GM12878 (cell line): ENCODE data around the gene USH1C. TPM values are rescaled to one million over a fixed set of nuclear protein-coding genes. Genes with fewer than 3 reads are reported as not detected.

Experiments used
- ATAC-seq: fragments of 200-7000 bp; cut with Tn5 transposase; 3 replicates; pipeline ENCODE4 v1.9.1; 2020; ENCODE audit warnings: mild to moderate bottlenecking, moderate library complexity
- BruUV-seq: library from RNA; stranded (reverse); fragments of 400-500 nt; replicated peaks from 2 replicates; lab custom pipeline; 2021; lab: Mats Ljungman, UMichigan
- CTCF ChIA-PET: fragments of 300-600 bp; sonication (Branson Sonifier 250); formaldehyde crosslinking; extraction: SDS; loops from one replicate; lab custom pipeline; 2021; ENCODE audit warnings: inconsistent platforms; lab: Yijun Ruan, JAX
- POLR2A ChIA-PET: fragments of 350-600 bp; formaldehyde crosslinking; extraction: SDS; loops from one replicate; lab custom pipeline; 2021; ENCODE audit warnings: inconsistent platforms; lab: Charles Lee
- RAD21 ChIA-PET: fragments of 300-600 bp; sonication (Branson Sonifier 250); formaldehyde crosslinking; loops from one replicate; lab custom pipeline; 2023; ENCODE audit warnings: antibody characterized with exemption; ENCODE audit not compliant: unreplicated experiment; lab: Charles Lee
- SMC1A ChIA-PET: fragments of 300-600 bp; sonication (Branson Sonifier 250); formaldehyde crosslinking; loops from one replicate; lab custom pipeline; 2023; ENCODE audit not compliant: unreplicated experiment, uncharacterized antibody; lab: Charles Lee
- DNase-seq: peaks from one replicate; pipeline ENCODE4 v3.0.0-alpha.2; 2011; ENCODE audit warnings: low read depth, low spot score
- FAIRE-seq: peaks from 3 replicates; lab custom pipeline; 2011; peaks lifted over from hg19 to GRCh38; lab: Jason Lieb, UNC
- H2AFZ ChIP-seq: 2 replicates; pipeline ENCODE4 v1.6.0; 2011; ENCODE audit warnings: low read depth, low read length, control low read depth; ENCODE audit not compliant: control insufficient read depth
- H3K27ac ChIP-seq: 2 replicates; pipeline ENCODE4 v1.5.1; 2011; ENCODE audit warnings: control low read depth; ENCODE audit not compliant: control insufficient read depth, insufficient read depth
- H3K27me3 ChIP-seq, 2 experiments: replicated peaks in 1 of 2; 2 replicates each; pipeline versions ENCODE4 v1.6.0 to v1.6.1; 2011; ENCODE audit warnings: low read length in 1 of 2; ENCODE audit not compliant: control insufficient read depth in 2 of 2, insufficient read depth in 2 of 2
- H3K36me3 ChIP-seq, 2 experiments: 2 replicates each; pipeline ENCODE4 v1.5.1; 2011; ENCODE audit warnings: low read length in 1 of 2; ENCODE audit not compliant: control insufficient read depth in 2 of 2, insufficient read depth in 2 of 2
- H3K4me1 ChIP-seq: 2 replicates; pipeline ENCODE4 v1.6.1; 2011; ENCODE audit warnings: mild to moderate bottlenecking, low read length, moderate library complexity, mixed read lengths; ENCODE audit not compliant: control insufficient read depth, insufficient read depth
- H3K4me2 ChIP-seq: 2 replicates; pipeline ENCODE4 v1.6.0; 2011; ENCODE audit warnings: control low read depth; ENCODE audit not compliant: control insufficient read depth, insufficient read depth
- H3K4me3 ChIP-seq: fragments of 200-600 bp; sonication (generic); 2 replicates; pipeline ENCODE4 v1.5.1; 2016
- H3K79me2 ChIP-seq: 2 replicates; pipeline ENCODE4 v1.6.0; 2011; ENCODE audit warnings: low read length; ENCODE audit not compliant: control insufficient read depth, insufficient read depth
- H3K9ac ChIP-seq: 2 replicates; pipeline ENCODE4 v1.8.0; 2011; ENCODE audit warnings: low read length, control low read depth, mixed read lengths; ENCODE audit not compliant: control insufficient read depth, insufficient read depth
- H3K9me3 ChIP-seq: replicated peaks from 3 replicates; pipeline ENCODE4 v1.5.1; 2011; ENCODE audit warnings: mild to moderate bottlenecking, low read length; ENCODE audit not compliant: control insufficient read depth, insufficient read depth
- H4K20me1 ChIP-seq: 2 replicates; pipeline ENCODE4 v1.6.0; 2011; ENCODE audit not compliant: control insufficient read depth, insufficient read depth
- BACH1 ChIP-seq: fragments of 450-650 bp; IDR thresholded peaks from 2 replicates; pipeline ENCODE4 v1.6.1; 2017; ENCODE audit warnings: mild to moderate bottlenecking, borderline replicate concordance
- BHLHE40 ChIP-seq, 2 experiments: fragments of 450-650 bp in 1 of 2; IDR thresholded peaks; 2 replicates each; pipeline ENCODE4 v1.6.1; 2011 to 2017; ENCODE audit warnings: low read depth in 2 of 2, borderline replicate concordance in 1 of 2, improper control_type of control experiment in 1 of 2, low read length in 1 of 2, mild to moderate bottlenecking in 1 of 2
- CBX5 ChIP-seq: sonication (generic); IDR thresholded peaks from 2 replicates; pipeline ENCODE4 v1.6.1; 2016; ENCODE audit warnings: low read depth, moderate library complexity, mild to moderate bottlenecking, inconsistent platforms
- JUND ChIP-seq: IDR thresholded peaks from 2 replicates; pipeline ENCODE4 v1.6.1; 2012; ENCODE audit warnings: low read depth, mild to moderate bottlenecking, low read length, improper control_type of control experiment, moderate library complexity
- MEF2A ChIP-seq: IDR thresholded peaks from 2 replicates; pipeline ENCODE4 v1.6.1; 2011; ENCODE audit warnings: low read depth, mild to moderate bottlenecking, low read length, moderate library complexity; ENCODE audit not compliant: insufficient read depth
- RAD51 ChIP-seq: fragments of 450-650 bp; IDR thresholded peaks from 2 replicates; pipeline ENCODE4 v1.6.1; 2016; ENCODE audit warnings: moderate library complexity, mild to moderate bottlenecking, inconsistent platforms
- SMAD1 ChIP-seq: fragments of 450-650 bp; IDR thresholded peaks from 2 replicates; pipeline ENCODE4 v1.6.1; 2018; ENCODE audit warnings: mild to moderate bottlenecking, low read depth; ENCODE audit not compliant: partially characterized antibody
- ZNF384 ChIP-seq: IDR thresholded peaks from 2 replicates; pipeline ENCODE4 v1.6.1; 2012; ENCODE audit warnings: low read depth, mild to moderate bottlenecking, low read length, improper control_type of control experiment, borderline replicate concordance
- WGBS: methylation state at CpG from one replicate; pipeline ENCODE4 v1.1.6; 2016; ENCODE audit warnings: low lambda C conversion rate; ENCODE audit not compliant: insufficient replicate concordance, insufficient coverage; ENCODE audit errors: missing lambda C conversion rate; 5-methylcytosine and 5-hydroxymethylcytosine counted together
- in situ Hi-C: fragments of 300-500 bp; cut with MboI; formaldehyde crosslinking; loops from 9 replicates; pipeline ENCODE4 v1.14.3; 2018; ENCODE audit warnings: mixed read lengths
- intact Hi-C: fragments of 100-400 bp; cut with micrococcal nuclease; formaldehyde crosslinking; loops from one replicate; pipeline ENCODE4 v1.14.2; 2022; ENCODE audit not compliant: unreplicated experiment
- polyA plus RNA-seq, 11 experiments: library from polyadenylated mRNA; depleted of rRNA in 4 of 11; unstranded in 6 of 11; stranded (reverse) in 5 of 11; fragments of >200 nt; fragmentation: Nextera tagmentation in 4 of 11; fragmentation: Illumina TruSeq in 1 of 11; extraction: Ambion mirVana in 4 of 11; extraction: Trizol in 1 of 11; gene quantifications; 1 replicate in 1 of 11; 2 replicates in 10 of 11; pipeline versions ENCODE4 v1.2.1 to v1.2.3, GENCODE V29; 2011 to 2016; ENCODE audit warnings: inconsistent platforms in 2 of 11, missing spikeins in 2 of 11, low read depth in 1 of 11
- total RNA-seq, 4 experiments: library from RNA; depleted of rRNA in 3 of 4; stranded (reverse); fragments of >200 nt in 3 of 4; fragmentation: Illumina TruSeq in 1 of 4; extraction: Trizol in 1 of 4; gene quantifications; 2 replicates each; pipeline versions ENCODE4 v1.2.1 to v1.2.3, GENCODE V29; 2013 to 2021
- TF ChIP-seq, protein P1 (sequence below): fragments of 450-650 bp; formaldehyde crosslinking; IDR thresholded peaks from 2 replicates; pipeline ENCODE4 v1.5.0; 2022; ENCODE audit warnings: mild to moderate bottlenecking, missing genetic modification characterization
- TF ChIP-seq, protein P2 (sequence below): fragments of 450-650 bp; IDR thresholded peaks from 2 replicates; pipeline ENCODE4 v1.6.1; 2016; ENCODE audit warnings: mild to moderate bottlenecking
- TF ChIP-seq, protein P3 (sequence below): IDR thresholded peaks from 2 replicates; pipeline ENCODE4 v1.6.1; 2011; ENCODE audit warnings: mild to moderate bottlenecking, low read depth, low read length, moderate library complexity; ENCODE audit not compliant: insufficient replicate concordance

The USH1C gene
- total and polyA plus RNA-seq, 10 of the 15 experiments (the other 5 are each of a cell fraction or from before 2014, with no cell fraction given): not detected

DNA sequence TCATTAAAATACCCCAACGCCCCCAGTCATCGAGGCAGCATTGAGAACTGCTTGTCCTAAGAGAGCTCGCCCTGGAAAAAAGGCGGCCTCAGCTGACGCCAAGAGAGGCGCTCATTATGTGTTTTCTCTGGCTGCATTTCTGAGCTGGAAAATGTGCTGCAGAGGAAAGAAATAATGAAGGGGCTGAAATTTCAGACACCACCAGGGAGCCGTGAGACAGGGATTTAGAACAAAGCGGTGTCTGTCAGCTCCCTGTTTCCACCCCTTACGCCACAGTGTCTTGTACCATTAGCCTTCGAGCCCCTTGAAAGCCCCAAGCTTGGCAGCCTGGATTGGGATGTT is 14.4 kb downstream of the USH1C start (continued):
- TF ChIP-seq, protein P1, sequence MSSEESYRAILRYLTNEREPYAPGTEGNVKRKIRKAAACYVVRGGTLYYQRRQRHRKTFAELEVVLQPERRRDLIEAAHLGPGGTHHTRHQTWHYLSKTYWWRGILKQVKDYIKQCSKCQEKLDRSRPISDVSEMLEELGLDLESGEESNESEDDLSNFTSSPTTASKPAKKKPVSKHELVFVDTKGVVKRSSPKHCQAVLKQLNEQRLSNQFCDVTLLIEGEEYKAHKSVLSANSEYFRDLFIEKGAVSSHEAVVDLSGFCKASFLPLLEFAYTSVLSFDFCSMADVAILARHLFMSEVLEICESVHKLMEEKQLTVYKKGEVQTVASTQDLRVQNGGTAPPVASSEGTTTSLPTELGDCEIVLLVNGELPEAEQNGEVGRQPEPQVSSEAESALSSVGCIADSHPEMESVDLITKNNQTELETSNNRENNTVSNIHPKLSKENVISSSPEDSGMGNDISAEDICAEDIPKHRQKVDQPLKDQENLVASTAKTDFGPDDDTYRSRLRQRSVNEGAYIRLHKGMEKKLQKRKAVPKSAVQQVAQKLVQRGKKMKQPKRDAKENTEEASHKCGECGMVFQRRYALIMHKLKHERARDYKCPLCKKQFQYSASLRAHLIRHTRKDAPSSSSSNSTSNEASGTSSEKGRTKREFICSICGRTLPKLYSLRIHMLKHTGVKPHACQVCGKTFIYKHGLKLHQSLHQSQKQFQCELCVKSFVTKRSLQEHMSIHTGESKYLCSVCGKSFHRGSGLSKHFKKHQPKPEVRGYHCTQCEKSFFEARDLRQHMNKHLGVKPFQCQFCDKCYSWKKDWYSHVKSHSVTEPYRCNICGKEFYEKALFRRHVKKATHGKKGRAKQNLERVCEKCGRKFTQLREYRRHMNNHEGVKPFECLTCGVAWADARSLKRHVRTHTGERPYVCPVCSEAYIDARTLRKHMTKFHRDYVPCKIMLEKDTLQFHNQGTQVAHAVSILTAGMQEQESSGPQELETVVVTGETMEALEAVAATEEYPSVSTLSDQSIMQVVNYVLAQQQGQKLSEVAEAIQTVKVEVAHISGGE (CRISPR knock-in tag): no peak
- no peak for TF ChIP-seq JUND
- TF ChIP-seq SMAD1: no peak
- no peak for TF ChIP-seq CBX5

DNA sequence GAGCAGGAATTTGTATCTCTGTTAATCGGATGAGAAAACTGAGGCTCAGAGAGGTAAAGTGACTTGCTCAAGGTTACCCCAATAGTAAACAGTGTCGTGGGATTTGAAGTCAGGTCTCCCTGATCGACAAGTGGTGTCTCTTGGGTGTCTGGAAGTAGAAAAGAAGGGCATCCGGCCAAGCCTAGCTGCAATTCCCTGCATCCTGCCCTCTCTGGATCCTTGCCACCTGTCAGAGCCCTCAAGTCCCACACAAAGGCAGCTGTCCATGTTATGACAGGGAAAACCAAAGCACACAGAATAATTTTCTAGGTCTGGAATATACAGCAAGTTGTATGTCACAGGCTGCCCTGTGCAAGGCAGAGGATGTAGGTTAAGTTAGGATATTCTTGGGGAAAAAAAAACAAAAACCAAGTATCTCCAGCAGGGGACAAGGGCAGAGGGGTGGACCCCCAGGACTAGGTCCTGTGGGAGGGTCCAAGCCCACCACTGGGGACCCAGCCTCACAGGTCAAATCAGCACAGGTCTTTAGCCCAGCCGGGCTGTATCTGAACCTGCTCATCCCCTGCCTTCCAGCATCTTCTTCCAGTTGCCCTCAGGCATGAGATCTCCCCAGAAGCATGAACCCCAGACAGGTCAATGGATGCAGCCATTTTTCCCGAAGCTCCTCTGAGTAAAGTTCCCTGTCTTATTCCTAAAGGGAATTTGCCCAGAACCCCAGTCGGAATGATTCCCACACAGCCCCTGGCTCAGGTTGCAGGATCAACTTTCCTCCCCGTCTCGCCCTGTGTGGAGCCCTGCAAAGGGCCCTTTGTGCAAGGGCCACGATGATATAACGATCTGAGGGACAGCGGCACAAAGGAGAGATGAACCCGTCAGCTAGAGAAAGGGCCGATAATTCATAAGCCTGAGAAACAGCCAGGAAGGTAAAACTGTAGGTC is 15.0 kb downstream of the USH1C start:
- no peak for TF ChIP-seq BACH1
- TF ChIP-seq, protein P2, sequence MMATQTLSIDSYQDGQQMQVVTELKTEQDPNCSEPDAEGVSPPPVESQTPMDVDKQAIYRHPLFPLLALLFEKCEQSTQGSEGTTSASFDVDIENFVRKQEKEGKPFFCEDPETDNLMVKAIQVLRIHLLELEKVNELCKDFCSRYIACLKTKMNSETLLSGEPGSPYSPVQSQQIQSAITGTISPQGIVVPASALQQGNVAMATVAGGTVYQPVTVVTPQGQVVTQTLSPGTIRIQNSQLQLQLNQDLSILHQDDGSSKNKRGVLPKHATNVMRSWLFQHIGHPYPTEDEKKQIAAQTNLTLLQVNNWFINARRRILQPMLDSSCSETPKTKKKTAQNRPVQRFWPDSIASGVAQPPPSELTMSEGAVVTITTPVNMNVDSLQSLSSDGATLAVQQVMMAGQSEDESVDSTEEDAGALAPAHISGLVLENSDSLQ: no peak
- no peak for TF ChIP-seq RAD51
- TF ChIP-seq MEF2A: no peak
- TF ChIP-seq BHLHE40 (IDR thresholded peaks at IDR 0.05; ENCODE audit: borderline replicate concordance in 1 of 2, low read depth in 2 of 2, low read length in 1 of 2): no peak
- TF ChIP-seq, protein P3, sequence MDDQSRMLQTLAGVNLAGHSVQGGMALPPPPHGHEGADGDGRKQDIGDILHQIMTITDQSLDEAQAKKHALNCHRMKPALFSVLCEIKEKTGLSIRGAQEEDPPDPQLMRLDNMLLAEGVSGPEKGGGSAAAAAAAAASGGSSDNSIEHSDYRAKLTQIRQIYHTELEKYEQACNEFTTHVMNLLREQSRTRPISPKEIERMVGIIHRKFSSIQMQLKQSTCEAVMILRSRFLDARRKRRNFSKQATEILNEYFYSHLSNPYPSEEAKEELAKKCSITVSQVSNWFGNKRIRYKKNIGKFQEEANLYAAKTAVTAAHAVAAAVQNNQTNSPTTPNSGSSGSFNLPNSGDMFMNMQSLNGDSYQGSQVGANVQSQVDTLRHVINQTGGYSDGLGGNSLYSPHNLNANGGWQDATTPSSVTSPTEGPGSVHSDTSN: no peak
- TF ChIP-seq ZNF384: no peak
- no peak for TF ChIP-seq SMAD1
- intact Hi-C loops (loop anchor here (1.0 to 2.0 kb wide), 2 partner anchors 144 to 298 kb away; no protein-coding TSS in a partner anchor), in situ Hi-C loops (no loop called here)
- ChIA-PET SMC1A (interaction anchor here (1.4 to 2.9 kb wide), 2 partner anchors 145 to 299 kb away, joined by 5 to 22 read pairs; no protein-coding TSS in a partner anchor), POLR2A (no interaction called here), RAD21 (no interaction called here), CTCF (interaction anchor here (1.2 to 3.2 kb wide), 10 partner anchors 14 to 584 kb away, joined by 3 to 61 read pairs (median 5); partner anchors contain the start of gene KCNJ11)
- no TSS peak for BruUV-seq
- DNase-seq: no peak
- peaks cover 0 to 3% of the 10 kb centered on the region in 2 experiments; a peak in 2 of 4 replicates for H3K27me3 ChIP-seq
- no peaks in the 10 kb centered on the region for H3K9me3 ChIP-seq
- peaks cover 4% of the 10 kb centered on the region; the same call in 1 of the 2 replicates for H4K20me1 ChIP-seq
- H3K27ac ChIP-seq: no peak overlapping the region
- WGBS: 28% methylated on average over 14 of the region's 14 CpGs
- H3K4me1 ChIP-seq: no peaks in the 10 kb centered on the region
- H3K4me2 ChIP-seq: no peak overlapping the region
- no peak for ATAC-seq
- no peaks in the 10 kb centered on the region for H3K79me2 ChIP-seq
- no peak for FAIRE-seq
- no peak overlapping the region for H3K9ac ChIP-seq
- no peak overlapping the region for H2AFZ ChIP-seq
- no peaks in the 10 kb centered on the region for H3K36me3 ChIP-seq
- H3K4me3 ChIP-seq: no peak overlapping the region
